ENCODE results near the gene PREX1.

The PREX1 gene

DNA sequence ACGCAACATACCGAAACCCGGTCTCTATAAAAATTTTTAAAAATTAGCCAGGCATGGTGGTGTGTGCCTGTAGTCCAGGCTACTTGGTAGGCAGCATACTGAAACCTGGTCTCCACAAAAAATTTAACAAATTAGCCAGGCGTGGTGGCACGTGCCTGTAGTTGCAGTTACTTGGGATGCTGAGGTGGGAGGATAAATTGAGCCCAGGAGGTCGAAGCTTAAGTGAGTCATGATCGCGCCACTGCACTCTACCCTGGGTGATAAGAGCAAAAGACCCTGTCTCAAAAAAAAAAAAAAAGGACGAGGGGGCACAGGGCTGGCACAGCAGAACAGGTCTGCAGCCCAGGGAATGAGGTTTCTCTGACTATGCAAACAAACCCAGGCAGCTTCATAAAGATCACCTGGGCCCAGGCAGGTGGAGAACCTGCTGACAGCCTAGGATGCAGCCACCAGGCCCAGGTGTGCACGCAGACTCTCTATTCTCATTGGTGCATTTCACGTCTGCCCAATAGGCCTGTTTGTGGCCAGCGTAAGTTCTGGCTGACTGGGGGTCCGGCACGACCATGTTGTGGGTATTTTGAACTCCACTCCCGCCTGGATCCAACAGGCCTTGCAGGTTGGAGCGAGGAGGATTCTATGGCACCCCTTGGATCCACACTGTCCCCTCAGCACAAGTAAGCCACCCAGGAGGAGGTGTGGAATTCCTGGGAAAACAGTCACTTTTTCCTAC is 204.5 kb downstream of the PREX1 start:
- no peak for DNase-seq (ENCODE audit: low read depth, low spot score)

DNA sequence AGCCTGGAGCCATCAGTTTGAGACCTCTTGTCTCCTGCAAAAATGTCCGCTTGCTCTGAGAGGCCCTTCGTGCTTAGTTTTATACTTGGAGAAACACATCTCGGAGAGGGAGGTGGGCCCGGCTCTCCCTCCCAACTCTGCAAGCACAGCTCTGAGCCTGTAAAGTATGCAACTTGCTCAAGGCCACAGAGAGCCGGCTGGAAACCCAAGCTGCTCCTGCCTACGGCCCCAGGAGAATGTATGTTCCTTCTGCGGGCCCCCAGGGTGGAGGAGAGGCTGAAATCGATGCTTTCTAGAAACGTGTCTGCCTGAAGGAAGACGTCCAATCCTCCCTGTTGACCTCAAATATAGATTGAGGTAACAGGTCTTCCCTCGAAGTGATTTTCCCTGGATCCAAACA is 205.4 kb downstream of the PREX1 start:
- no peak for DNase-seq (ENCODE audit: low read depth, low spot score)

DNA sequence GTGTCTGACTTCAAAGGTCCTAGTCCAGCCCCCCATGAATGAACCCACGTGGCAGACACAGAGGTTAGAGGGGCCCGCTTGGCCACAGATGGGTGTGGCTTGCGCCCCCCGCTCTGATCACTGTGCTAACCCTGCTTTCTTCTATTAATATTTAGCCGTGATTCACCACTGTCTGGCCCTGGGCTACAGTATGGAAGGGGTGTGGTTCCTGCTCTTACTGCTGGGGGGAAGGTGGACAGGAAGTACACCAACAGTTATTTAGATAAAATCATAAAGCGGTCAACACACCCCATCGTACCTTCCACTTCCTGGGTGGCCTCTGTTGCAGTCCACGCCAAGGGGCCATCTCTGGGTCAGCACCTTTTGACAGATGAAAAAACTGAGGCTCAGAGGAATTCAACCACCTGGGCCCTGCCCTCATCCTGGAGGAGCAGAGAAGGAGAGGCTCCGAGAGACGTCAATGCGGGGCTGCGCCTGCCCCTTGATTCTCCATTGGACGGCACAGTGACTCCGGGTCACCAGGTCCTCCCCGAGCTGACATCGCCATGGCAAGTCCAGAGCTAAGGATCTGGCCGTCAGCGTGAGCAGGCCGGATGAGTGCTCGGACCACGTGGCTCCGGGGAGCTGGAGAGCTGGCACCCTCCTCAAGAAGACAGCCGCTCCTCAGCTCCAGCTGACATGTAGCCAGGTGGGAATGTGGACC is 206.3 kb downstream of the PREX1 start:
- no peak for DNase-seq (ENCODE audit: low read depth, low spot score)

DNA sequence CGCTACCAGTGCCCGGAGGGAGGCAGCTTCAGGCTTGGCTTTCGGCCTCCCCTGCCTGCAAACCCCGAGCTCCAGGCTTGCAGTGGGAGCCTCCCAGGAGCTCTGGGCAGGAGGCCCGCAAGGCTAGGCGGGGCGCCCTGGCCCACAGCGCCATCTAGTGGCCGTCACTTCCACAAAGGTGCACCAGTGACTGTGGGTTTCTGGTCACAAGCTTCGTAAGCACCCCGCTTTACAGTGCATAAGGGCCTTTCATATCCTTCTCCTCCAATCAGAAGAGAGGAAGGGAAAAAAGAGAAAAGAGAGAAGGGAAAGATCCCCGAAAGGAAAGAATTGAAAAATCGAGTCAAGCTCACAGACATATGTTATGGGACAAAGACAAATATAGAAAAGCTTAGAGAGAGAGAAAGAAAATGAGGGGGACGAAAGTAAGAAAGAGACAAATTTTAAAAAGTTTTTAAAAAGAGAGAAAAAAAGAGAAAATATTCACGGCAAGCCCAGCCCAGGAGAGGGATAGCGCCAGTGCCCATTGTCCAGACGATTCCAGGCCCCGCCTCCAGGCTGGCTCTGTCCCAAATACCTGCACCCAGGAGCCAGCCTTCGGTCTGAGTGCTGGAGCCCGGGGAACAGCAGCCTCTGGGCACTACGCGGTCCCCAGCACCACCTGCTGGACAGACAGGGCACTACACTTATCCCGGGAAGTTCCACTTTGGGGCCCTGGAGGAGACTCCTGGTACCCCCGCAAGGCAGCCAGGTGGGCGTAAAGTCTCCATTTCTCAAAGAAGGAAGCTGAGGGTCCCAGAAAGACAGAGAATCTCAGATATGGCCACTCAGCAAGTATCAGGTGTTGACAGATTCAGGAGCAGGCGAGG is 207.1 kb downstream of the PREX1 start:
- peak; percentile 65 for DNase-seq (ENCODE audit: low read depth, low spot score)

DNA sequence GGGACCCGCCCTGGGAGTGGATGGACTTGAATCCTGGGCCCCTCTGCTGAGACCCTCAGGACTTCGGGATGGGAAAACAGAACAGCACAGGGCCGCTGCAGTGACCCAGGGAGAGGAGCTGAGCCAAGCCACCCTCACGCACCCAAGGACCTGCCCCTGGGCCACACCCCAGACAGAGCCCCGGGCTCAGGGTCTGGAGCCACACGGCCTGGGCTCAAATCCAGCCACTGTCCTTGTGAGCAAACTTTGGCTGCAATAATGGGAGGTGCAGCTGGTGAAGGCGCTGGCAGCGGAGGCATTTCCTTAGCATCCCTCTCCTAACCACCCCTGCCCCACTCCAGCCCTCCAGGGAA is 207.7 kb downstream of the PREX1 start:
- no peak for DNase-seq (ENCODE audit: low read depth, low spot score)

DNA sequence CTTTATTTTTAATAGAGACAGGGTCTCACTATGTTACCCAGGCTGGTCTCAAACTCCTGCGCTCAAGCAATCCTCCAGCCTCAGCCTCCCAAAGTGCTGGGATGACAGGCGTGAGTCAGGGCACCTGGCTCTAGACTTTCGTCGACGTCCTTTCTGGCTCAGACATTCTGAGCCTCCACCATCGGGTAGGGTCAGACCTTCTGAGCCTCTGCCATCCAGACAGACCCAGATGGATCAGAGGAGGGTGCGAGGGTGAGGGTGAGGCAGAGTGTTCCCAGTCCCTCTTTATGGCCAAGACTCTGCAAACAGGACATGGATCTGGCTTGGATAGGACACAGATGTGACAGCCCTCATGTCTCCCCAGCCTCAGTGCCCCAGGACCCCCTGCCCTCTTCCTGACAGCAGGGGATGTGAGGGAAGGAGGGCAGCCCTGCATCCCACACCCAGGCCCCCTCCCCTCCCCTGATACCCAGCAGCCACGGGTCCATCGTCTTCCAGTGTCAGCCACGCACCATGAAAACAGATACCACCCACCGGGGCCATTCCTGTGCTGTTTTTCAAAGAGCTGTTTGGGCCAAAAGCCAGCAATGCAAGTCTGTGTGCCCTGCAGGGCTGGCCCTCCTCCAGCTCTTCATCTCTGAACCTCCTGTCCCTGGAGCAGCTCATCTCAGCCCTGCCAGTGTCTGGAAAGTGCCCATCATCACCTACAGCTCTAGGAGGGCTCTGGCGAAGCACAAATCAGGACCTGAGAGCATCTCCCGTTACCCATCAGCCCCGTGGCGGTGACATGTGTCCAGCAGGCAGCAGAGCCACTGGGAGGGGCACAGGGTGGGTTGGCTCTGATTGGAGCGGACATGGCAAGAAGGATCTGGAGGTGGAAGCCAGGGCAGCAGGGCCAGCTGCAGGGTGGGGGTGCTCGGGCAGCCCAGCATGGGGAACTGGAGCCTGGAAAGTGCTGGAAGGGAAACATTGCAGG is 208.4 kb downstream of the PREX1 start:
- DNase-seq (ENCODE audit: low read depth, low spot score) = no peak

DNA sequence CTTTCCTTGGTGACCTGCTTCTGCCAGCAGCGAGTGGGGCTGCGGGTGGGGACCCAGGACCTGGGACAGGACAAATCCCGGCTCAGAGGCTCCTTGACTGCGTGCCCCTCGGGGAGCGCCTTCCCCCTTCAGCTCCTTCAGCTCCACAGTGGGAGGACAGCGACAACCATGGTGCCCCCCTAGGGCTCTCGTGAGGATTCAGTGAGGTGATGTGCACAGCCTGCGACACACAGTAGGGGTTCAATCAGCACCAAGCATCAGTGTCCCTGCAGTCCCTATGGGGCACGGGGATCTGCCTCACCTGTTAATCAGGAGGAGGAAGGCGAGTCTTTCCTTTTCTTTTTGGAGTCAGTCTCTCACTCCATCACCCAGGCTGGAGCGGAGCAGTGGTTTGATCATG is 209.2 kb downstream of the PREX1 start:
- DNase-seq (ENCODE audit: low read depth, low spot score) = no peak

DNA sequence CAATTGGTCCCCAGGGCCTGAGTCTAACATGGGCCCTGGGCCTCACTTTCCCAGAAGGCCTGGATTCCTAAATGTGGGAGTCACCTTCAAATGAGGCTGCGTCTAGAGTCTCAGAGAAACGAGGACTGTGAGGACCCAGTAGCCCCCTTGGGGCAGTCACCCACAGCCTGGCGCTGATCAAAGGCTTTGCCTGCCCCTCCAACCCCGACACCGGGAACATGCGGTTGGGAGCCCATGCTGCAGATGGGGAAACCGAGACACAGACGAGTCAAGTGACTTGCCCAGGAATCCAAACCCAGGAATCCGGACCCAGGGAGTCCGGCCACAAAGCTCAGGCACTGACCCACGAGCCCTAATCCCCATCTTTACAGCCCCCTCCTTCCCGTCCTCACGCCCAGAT is 209.7 kb downstream of the PREX1 start:
- no peak for DNase-seq (ENCODE audit: low read depth, low spot score)

DNA sequence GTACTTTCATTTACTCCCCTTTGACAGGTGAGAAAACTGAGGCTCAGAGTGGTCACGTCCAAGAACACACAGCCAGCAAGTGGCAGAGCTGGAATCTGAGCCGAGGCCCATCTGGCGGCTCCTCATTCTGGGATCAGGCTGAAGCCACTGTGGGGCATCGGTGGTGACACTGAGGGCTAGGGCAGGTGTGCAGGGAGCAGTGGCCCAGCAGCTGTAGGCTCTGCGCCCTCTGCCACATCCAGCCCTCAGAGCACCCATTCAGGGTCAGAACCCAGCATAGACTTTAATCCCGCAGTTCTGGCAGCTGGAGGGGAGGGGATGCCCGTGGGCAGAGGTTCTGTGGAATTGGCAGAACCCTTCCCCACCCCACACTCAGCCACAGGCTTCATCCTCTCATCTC is 210.3 kb downstream of the PREX1 start:
- no peak for DNase-seq (ENCODE audit: low read depth, low spot score)

DNA sequence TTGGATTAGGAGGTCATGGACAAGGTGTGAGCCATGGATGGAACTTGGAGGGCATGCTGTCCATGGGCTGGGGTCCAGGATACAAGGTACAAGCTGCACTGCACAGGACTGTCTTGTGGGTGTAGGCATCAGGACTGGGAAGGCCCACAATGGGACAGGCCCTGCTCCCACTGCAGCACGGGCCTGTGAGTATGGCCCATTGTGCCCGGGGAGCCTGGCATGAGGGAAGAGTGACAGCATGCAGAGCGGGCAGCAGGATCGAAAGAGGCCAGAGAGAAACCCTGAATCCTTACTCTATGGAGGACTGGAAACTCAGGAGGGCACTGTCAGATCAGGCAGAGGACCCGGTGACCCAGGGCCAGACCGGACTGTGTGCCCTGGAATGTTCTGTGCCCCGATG is 211.3 kb downstream of the PREX1 start:
- DNase-seq (ENCODE audit: low read depth, low spot score) = no peak

DNA sequence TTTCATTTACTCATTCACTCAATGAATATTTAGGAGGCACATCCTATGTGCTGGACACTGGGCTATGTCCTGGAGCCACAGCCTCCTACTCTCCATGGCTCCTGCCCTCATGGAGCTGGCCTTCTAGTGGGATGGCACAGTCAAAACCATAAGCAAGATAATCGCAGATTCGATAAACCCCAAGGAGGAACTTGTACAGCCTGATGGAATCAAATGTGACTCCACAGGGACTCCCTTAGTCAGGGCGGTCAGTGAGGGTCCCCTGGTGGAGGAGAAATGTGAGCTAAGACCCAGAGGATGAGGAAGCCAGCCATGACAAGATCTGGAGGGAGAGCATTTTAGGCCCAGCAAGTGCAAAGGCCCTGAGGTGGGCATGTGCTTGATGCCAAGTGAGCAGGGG is 211.9 kb downstream of the PREX1 start:
- DNase-seq (ENCODE audit: low read depth, low spot score) = no peak

DNA sequence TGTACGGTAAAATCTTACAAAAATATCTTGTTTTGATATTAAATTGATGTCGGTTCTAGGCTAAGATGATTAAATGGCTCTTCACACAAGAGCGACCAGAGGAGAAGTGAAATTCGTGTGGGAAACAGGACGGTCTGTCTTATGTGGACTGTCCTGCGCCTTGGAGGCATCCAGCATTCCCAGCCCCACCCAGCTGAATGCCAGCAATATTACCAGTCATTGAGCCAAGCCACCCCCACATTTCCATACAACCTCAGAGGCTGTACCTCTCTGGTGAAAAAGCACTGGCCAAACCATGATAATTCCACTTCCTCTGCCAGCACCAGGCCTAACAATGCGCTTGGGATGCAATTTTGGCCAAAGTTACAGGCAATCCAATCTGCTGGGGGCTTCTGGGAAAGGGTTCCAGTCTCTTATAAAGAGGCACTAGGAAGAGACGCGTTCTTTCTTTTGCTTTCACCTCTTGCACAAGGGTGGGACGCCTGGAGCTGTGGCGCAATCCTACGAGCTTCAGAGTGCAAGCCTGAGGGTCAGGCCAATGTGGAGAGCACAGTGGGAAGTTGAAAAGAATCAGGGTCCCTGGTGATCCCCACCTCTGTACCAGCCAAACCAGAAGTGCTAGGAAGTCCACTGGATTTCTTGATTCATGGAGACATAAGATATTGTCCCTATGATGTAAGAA is 213.1 kb downstream of the PREX1 start:
- no peak for DNase-seq (ENCODE audit: low read depth, low spot score)

DNA sequence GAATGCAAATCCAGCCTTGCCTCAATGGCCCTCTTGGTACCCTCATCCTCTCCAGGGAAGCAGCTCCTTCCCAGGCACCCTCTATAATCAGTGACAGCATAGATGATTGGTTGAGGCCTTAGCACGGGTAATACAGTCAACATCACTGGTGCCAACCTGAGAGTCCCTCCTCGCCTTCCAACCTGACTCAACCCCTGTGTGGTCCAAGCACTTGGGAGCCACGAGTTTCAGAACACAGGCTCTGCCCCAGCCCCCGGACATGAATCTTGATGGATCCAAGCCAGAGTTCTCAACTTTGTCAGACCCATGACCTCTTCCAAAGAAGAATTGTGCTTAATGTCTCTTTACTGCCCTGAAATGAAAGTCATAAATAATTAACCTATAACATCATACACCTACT is 213.9 kb downstream of the PREX1 start:
- DNase-seq (ENCODE audit: low read depth, low spot score) = no peak

DNA sequence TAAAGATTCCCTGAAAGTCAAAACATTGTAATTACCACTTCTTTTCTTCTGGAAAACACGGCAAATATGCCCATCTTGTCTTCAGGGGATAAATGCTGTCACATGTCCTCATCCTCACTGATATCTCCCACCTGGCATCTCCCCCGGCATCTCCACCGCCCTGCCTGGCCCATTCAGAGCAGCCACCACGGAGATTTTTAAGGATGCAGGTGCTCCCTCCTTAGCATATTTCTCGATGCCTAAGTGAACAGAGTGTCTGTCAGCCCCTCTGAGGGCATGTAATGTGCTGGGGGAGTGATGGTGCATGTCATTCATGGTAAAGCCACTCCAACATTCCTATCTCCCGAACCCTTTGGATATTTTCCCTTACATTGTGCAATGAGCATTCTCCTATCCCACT is 215.5 kb downstream of the PREX1 start:
- no peak for DNase-seq (ENCODE audit: low read depth, low spot score)

DNA sequence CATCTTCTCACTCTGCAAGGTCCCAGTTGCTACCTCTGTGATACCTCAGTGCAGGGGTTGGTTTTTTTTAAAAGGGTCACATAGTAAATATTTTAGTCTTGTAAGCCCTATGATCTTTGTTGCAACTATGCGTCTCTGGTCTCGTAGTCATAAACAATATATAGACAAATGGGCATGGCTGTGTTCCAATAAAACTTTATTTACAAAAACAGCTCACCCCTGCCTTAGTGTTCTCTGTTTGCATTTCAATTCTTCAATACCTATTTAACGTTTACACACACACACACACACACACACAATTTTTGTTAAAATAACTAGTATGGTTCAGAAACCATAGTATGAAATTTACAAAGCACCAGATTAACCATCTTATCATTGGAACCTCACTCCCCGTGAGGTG is 216.8 kb downstream of the PREX1 start:
- no peak for DNase-seq (ENCODE audit: low read depth, low spot score)

DNA sequence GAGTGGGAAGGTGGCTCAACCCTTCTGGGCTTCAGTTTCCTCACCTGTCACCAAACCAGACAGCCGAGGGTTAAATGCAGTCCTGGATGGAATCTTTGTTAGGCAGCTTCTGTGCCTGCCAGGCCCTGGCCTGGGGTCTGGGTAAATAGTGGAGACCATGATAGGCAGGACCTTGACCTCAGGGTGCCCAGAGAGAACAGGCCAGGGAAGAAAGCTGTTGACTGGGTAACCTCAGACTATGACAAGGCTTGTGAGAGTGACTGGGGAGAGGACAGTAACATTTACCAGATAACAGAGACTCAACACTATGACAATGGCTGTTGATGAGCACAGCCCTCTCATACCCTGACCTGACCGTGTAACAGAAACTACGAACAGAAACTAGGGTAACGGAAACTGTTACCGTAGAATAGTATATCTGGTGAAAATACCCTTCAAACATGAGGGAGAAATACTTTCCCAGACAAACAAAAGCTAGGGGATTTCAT is 218.3 kb downstream of the PREX1 start:
- no peak for DNase-seq (ENCODE audit: low read depth, low spot score)

DNA sequence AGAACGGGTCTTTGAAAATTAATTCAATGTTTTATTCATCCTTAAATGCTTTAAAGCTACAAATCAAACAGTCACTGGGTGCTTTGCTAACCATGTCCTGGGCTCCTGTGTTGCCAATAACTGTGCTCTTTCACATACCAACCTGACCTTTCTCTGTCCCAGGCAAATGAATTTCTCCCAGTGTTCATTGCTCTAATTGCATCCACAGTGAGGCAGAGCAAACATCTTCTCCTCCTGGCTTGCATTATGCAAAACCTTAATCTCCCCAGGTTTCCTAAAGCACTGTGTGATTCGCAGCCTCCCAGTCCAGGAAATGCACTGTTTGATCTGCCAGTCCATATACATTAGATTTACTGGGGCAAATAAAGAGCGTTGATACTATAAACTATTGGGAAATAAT is 219.0 kb downstream of the PREX1 start:
- no peak for DNase-seq (ENCODE audit: low read depth, low spot score)

DNA sequence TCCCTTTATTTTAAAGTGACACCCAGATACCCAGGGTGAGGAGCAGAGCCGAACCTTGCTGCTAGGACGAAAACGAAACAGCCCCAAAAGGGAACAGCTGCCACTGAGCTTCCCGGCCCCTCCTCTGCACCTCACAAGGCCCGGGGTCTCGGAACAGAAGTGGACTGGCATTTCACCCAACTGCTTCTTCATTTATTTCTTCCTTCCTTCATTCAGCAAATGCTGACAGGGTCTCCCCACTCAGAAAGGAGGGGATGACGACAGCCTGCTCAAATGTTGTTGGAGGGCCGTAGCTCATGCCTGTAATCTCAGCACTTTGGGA is 220.3 kb downstream of the PREX1 start:
- DNase-seq (ENCODE audit: low read depth, low spot score) = no peak

DNA sequence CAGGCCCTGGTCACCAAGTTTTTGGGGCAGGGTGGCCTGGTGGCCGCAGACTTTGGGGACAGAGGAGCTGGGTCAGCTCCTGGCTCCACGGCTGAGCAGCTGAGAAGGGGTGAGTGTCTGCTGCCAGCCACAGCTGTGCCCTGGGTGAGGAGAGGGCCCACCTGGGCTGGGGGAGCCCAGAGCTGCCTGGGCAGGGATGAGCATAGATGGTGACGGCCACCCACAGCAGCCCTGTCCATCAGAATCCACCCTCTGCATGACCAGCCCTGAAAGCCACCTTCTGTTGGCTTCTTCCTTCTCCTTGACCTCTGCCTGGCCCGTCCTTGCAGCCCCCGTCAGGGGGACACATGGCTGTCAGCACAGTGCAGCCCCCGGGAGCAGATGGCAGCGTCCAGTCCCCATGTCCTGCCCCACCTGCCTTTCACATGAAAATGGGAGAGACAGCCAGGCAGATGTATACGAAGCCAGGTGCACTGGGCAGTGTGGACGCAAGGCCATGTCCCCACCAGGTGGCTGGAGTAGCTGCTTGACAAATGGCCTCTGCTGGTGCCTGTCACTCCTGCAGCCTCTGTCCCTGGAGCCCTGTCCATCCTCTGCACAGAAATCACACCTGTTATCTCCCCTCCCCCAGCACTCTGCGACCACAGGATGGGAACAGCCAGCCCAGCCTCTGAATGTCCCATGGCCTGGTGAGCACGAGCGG is 220.8 kb downstream of the PREX1 start:
- no peak for DNase-seq (ENCODE audit: low read depth, low spot score)

DNA sequence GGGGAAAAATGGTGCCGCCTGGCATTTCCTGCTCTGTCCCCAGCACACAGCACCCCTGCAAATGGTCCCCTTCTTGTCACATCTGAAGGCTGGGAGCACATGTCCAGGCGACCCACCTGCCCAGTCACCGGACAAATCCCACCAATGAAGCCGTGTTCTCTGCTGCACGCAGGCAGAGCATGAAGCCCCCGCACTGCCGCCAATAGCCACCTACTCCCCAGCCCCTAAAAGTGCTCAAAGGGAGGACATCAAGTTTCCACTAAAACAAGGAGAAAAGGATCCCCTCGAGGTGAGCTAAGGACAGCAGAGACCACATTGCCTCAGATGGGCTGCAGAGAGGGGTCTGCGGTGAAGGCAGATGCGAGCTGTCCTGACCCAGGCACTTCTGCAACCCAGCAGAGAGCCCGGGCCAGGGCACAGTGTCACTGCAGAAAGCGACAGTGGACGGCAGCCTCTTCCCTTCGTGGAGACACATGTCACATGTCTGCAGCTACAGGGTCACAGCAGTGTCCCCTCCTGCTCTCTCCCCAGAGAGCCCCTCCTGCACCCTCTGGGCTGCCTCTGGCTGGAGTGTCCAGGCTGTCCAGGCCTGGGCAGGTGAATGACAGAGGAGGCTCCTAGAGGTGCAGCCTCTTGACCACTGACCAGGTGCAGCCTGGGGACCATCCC is 221.5 kb downstream of the PREX1 start:
- no peak for DNase-seq (ENCODE audit: low read depth, low spot score)

Data from iPS DF 19.7 (cell line).